GM18511 (cell line): ENCODE results near the gene CMTM7.
A peak's percentile ranks its signal among the peaks of the same experiment; 100 is the strongest.

Experiments
- ATAC-seq: cut with Tn5 transposase; IDR thresholded peaks from one replicate; pipeline ENCODE4 v1.9.1; 2021; ENCODE audit warnings: mild to moderate bottlenecking, moderate library complexity; ENCODE audit not compliant: unreplicated experiment

The CMTM7 gene

DNA sequence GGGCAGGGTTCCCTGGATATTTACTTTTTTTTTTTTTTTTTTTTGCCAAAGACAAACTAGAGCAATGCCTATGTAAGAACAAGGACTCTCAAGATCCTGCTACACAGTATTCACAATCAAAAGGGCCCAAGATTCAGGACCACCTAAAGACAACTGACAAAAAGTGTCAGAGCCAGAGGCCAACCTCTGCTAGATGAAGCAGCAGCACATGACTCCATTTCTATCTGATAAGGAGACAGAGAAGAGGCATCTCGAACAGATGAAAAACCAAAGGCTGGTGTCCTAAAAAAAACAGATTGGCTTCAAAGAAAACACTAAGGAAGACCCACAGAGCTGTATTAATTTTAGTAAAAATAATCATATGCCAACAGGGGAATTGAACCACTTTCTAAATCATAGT, 91.0 kb downstream of the CMTM7 start:
- no peak for ATAC-seq

DNA sequence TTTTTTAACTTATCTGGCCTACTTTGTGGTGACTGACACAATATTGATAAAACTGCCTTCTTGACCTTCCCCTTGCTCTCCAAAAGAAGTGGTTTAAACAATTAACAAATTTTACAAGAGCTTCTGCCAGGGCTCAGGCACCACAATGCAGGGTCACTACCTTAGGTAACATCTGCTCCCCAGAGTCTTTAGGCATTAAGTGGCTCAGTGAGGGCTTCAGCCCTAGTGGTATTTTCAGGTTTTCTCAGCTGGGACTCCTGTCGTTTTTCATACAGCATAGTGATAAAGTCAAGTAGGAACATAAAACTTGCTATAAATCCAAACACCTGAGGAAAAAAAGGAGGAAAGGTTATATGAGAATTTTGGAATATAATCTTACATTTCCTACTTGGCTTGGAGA, 92.1 kb downstream of the CMTM7 start:
- no peak for ATAC-seq

DNA sequence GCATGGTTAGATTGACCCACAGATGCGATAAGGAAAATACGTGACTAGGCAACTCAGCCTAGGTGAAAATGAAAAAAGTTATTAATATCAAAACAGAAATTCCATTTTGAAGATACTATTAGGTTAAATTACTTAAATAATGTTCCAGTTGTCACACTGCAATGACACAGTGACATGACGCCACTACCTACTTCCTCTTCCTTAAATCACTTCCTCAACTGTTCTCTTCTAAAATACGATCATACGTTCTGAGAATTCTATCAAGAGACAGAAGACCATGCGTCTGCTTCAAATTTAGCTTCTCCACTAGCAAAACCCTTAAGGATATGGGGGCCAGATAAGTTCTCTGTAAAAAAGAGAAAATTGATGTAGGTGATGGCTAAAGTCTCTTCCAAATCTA, 92.8 kb downstream of the CMTM7 start:
- ATAC-seq, result no peak

DNA sequence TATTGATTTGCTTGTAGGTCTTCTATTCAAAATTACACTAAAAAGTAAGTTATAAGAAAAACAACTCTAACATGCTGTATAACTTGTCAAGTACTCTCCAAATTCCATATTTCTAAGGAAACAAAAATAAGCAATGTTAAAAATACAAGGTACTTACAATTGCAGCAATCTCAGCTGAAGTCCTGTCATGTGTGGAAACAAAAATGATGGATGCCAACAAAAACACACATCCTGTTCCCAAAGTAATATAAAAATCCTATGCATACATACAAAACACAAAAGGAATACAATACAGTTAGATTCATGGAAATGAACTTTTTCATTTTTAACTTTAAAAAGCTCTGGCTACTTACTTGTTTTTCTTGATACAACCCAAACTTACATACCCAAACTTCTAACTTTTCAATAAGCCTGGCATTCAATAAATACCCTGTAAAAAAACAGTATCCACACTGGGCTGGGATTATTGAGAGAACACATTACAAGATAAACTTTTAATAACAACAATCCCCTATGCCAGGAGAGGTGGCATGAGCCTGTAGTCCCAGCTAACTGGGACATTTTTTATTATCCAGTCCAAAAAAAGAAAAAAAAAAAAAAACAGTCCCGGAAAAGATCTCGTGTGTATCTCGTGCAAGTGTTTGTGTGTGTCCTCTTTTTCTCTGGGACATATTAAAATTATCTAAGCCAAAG, 96.3 kb downstream of the CMTM7 start:
- no peak for ATAC-seq

- ATAC-seq, result no peak
Observed at GRCh38 chr3:32488474-32489008, 96.9 kb downstream of the CMTM7 start.

GRCh38 chr3:32492684-32493436, 101.2 kb downstream of the CMTM7 start:
- no peak for ATAC-seq

- ATAC-seq, result peak; percentile 85
Observed at GRCh38 chr3:32493437-32494414, 102.1 kb downstream of the CMTM7 start.

DNA sequence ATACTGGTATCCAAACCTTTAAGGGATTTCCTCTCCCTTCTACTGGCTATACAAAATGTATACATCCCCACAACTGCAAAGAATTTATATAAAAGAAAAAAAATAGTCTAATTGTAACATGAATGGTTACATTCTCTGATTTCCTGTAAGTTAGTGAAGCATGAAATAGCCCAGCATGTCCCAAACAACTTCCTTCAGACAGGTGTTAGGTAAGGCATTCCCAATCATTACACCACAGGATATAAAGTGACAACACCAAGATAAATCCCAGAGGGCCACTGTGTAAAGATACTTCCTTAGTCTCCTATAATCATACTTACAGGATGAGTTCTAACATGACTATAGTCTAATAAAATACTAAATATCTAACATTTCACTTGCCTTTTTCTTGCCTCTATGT, 103.4 kb downstream of the CMTM7 start:
- ATAC-seq, result no peak

GRCh38 chr3:32495609-32496008, 104.0 kb downstream of the CMTM7 start:
- ATAC-seq, result no peak

DNA sequence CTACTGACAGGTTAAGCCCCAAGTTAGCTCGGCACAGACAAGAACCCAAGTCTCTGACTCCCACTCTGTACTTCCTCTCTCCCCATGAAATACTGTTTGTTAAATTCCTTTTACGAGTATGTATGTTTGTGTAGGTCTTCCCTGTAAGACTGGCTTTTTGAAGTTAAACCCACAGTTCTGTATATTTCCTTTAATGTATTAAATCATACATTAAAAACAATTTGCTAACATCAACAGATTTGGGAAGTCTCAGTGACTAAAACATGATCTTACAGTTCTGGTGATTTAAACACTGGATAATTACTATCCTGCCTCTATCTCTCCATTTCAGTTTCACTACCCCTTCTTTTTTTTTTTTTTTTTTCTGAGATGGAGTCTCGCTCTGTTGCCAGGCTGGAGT, 106.6 kb downstream of the CMTM7 start:
- no peak for ATAC-seq

DNA sequence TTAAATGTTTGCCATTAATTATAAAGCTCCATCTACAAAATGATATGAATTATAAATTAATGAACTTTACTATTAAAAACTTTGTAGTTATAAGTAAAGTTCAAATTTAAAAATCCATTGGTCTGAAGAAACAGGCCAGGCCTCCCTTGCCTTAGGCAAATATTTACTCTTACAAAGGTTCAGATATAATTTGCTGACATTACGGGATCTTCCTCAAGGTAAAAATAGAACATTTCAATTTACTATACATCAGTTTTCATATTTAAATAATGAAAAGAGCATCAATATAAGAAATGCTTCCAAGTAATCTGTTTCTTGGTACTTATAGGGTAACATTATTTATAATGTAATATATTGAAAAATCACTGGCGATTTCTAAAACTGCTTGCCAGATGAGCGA, 107.3 kb downstream of the CMTM7 start:
- ATAC-seq, result no peak

GRCh38 chr3:32499585-32499984, 107.9 kb downstream of the CMTM7 start:
- no peak for ATAC-seq

DNA sequence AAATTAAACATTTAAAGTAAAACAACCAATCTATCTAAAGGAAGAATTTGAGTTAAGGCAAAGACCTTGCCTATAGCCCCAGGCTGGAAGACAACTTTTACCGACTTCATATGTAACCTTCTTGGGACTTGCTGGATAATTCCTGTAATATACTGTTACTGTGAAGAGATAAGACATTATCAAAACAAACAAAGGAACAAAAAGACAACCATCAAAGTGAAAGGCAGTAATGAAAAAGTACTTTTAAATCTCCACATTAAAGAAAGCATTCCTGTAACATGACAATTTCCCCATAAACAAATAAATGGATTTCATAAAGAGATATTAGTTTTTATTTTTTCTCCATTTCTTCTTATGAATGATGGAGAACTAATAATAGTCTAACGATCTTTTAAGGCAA, 108.6 kb downstream of the CMTM7 start:
- ATAC-seq, result no peak

DNA sequence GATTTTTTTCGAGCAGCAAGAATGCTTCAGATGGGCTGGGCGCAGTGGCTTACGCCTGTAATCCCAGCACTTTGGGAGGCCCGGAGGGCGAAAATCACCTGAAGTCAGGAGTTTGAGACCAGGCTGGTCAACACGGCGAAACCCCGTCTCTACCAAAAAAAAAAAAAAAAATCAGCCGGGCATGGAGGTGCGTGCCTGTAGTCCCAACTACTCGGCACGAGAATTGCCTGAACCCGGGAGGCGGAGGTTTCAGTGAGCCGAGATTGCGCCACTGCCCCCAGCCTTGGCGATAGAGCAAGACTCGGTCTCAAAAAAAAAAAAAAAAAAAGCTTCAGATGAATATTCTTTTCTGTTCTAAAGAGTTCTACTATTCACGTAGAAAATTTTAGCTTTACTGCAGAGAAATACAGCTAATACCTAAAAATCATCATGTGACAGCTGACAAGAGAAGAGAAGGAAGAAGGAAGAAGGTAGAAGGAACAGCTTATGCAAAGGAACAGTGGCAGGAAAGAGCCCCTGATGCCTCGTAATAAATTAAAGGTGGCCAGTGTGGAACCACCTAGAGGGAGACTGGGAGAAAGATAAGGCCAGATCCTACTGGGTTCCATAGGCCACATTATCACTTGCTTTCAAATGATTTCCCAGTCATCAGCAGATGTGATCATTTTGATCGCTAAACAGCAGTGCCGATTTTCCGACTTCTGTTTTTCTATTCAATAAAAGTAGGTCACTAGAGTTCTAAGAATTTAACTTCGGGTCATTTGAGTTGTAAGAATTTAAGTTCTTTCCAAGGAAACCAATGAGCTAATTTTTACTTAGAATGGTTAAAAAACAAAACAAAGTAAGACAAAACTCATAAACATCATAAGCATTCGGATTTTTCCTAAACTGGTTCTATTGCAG, 109.5 kb downstream of the CMTM7 start:
- ATAC-seq, result no peak

DNA sequence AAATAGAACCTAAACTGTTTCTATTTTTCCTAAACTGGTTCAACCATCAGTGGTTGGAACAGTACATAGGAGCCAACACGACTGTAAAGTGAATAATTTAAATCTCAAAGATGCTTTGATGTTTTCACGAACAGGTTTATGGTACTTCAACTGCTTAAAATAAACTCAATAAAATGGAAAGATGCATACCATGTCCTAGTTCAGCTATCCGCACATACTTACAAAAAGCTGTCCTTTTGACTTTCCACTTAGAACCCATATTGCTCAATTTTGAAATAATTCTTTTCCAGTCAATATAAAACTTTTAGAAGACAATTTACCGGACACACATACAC, 110.1 kb downstream of the CMTM7 start:
- ATAC-seq, result peak; percentile 3

DNA sequence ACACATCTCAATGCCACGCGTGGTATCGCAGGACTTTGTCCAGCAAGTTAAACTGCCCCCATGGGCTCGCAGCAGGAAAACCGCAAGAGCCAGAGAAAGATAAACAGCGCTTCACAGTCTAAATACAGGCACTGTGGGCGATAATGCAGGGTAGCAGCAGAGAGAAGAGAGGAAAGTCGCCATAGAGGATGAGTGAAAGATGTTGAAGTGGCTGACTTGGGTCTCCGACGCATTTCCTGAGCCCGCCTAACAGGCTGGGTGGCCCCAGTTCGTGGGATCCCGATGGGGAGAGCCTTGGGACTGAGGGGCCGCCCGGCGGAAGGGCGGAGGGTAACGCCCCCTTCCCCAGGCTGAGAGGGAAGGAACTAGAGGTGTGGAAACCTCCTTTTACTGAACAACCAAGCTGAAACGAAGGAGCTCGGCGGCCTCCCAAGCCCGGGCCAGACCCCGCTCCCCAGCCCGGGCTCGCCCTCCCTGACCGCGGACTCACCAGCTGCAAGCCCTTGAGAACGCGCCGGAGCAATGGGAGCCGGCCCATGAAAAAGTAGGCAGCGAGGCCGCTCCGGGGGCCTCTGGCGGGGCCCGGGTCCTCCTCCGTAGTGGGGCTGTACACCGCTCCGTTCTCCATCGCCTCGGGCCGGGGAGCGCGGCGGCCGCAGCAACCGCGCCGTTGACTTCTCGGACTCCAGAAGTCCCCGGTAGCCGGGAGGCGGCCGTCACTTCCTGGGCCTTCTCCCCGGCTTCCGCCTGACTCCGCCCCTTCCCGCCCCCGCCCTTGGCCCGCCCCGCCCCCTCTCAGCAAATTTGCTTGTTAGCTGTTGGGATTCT, 110.7 kb downstream of the CMTM7 start, which contains the start of gene CMTM6:
TSS of gene CMTM6 (minus strand) at position 735 of the 828 bp plus-strand sequence. CDS start at position 628, 107 bp downstream.
- peak; percentile 86 for ATAC-seq

- ATAC-seq, result peak; percentile 7
Observed at GRCh38 chr3:32502946-32503286, 111.3 kb downstream of the CMTM7 start.
